Activated effector memory CD4-positive, alpha-beta T cell treated with anti-CD3 and anti-CD28 coated beads, Interleukin-2, amount 50 U/mL, for 16 hours (primary cell): ENCODE data around the gene SYNE2.
"Not testable (repeated sequence)": the region's sequence is repeated elsewhere in the genome, so short reads cannot be mapped to it uniquely, and the experiment has no call there.

ENCODE experiments used
- DNase-seq: peaks from one replicate; pipeline ENCODE4 v3.0.0-alpha.2; 2020

The SYNE2 gene

DNA sequence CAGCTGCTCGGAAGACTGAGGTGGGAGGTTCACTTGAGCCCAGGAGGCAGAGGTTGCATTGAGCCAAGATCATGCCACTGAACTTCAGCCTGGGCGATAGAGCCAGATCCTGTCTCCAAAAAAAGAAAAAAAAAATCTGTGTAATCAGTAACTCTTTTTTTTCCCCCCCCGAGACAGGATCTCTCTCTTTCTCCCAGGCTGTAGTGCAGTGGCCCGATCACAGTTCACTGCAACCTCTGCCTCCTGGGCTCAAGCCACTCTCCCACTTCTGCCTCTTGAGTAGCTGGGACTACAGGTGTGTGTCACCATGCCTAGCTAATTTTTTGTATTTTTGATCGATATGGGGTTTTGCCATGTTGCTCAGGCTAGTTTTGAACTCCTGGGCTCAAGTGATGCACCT, 113.6 kb downstream of the SYNE2 start:
- no peak for DNase-seq

DNA sequence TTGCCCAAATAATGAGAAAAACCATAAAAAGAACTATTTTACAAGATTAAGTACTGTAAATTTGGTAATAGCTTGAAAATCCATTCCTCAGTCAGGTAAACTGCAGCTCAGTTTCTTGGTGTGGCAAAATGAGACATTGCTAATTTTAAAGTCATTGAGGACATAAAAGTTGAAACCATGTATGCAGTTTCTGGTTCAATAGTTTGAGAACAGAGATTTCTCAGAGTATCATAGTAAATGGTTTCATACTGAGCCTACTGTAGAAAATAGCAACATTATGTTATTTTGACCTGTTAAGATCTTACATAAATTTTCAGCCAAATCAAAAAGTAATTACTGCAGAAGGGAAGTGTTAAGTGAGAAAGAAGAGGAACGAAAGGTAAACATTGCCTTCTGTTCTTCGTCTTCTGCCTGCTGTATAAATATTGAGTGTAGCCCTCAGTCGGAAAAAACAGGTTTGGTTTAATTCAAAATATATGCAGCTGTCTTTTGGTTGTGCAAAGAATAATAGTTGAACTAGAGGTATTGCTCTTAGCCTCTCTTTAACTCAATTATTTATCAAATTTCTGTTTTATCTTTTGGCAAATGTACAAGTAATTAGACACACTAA, 119.6 kb downstream of the SYNE2 start:
- DNase-seq, result no peak

DNA sequence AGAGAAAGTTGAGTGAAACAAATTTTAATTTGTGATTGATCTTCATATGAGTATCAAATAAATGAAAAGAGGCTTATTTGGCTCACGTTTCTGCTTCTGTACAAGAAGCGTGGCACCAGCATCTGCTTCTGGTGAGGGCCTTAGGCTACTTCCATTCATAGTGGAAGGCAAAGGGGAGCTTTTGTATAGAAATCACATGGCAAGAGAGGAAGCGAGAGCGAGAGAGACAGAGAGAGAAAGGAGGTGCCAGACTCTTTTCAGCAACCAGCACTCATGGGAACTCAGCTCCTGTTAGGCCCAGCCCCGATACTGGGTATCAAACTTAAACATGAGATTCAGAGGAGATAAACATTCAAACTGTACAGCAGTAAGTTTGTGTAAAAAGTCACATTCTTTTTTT, 121.4 kb downstream of the SYNE2 start:
- DNase-seq, result no peak

DNA sequence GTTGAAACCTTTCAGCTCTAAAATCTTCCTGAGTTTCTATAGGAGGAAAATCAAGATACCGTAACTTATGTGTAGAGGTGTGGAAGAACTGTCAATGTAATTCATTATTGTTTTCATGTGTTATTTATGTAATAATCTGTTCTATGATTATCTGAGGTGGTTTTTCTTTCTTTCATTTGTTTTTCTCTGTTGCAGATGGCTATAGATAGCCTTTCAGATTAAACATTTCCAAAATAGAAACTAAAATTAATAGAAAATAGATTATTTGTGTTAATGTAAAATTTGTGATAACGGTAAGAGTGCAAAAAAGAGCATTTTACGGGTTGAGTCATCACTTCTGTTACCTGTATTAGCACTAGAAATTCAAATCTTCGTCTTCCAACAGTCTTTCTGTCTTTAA, 128.8 kb downstream of the SYNE2 start:
- DNase-seq, result no peak

DNA sequence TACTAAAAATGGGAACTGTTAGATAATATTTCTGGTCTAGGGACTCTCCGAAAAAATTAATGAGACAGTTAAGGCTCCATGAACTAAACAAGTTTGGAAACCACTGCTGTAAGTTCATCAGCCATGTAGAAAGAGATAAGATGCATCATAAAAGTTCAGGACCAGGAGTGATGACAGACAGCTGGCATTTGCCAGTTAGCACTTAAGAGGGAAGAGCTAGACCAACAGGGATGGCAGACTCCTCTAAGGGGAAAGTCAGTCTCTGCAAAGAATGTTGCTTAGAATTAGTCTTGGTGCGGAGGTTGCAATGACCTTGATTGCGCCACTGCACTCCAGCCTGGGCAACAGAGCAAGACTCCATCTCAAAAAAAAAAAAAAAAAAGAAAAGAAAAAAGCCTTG, 129.4 kb downstream of the SYNE2 start:
- no peak for DNase-seq

DNA sequence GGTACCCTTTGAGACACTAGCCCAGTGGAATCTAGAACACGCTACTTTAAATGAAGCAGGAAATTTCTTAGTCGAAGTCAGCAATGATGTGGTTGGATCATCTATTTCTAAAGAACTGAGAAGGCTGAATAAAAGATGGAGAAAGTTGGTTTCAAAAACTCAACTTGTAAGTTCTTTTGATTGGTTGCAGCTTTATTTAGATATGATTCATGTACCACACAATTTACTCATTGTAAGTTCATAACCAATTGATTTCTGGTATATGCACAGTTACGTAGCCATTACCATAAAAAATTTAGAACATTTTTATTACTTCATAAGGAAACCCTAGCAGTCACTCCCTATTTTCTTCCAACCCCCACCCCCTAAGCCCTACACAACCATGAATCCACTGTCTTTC, 129.8 kb downstream of the SYNE2 start:
- no peak for DNase-seq

DNA sequence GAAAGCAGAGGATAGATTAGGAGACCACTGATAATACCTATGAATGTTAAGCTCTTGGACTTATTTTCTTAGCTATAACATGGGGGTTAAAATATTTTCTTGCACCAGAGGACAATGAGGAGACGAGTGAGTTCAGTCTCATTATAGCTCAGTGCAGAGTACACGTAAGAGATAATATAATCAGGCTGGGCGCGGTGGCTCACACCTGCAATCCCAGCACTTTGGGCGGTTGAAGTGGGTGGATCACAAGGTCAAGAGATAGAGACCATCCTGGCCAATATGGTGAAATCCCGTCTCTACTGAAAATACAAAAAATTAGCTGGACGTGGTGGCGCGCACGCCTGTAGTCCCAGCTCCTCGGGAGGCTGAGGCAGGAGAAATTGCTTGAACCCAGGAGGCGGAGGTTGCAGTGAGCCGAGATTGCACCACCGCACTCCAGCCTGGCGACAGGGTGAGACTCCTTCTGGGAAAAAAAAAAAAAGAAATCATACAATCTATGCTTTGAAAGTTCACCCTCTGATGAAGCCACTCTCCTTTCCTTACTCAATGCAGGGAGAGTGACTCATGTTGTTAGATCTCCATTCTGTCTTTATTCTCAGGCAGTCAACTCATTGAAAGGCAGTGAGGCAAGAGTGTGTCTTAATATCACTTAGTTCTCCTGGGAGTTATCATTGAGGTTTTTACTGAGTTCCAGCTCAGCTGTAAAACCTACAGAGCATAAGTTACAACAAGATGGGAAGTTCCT, 134.2 kb downstream of the SYNE2 start:
- DNase-seq, result no peak

DNA sequence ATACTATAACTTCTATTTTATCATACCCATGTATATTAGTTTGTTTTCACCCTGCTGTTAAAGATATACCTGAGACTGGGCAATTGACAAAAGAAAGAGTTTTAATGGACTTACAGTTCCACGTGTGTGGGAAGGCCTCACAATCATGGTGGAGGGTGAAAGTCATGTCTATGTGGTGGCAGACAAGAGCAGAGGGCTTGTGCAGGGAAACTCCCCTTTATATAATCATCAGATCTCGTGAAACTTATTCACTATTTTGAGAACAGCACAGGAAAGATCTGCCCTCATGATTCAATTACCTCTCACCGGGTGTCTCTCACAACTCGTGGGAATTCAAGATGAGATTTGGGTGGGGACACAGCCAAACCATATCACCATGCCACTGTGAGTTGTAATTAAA, 135.8 kb downstream of the SYNE2 start:
- no peak for DNase-seq

DNA sequence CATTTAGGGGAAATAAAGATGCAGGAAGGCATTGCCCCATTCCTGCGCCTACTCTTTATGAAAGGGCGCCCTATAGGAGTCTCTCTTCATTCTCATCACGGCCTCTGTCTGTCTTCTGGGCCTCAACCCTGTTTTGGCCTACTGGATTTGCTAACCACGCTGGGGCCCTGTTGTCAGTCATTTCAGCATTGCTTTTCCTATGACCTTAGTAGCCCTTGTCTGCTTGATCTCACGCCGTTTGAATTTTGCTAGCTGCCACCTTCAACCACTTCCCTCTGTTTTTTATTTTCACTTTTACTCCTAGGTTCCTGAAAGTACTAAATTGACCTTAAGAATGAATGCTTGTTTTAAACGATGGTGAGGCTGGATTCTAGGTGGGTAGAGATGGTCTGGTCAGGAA, 139.0 kb downstream of the SYNE2 start:
- DNase-seq, result no peak

DNA sequence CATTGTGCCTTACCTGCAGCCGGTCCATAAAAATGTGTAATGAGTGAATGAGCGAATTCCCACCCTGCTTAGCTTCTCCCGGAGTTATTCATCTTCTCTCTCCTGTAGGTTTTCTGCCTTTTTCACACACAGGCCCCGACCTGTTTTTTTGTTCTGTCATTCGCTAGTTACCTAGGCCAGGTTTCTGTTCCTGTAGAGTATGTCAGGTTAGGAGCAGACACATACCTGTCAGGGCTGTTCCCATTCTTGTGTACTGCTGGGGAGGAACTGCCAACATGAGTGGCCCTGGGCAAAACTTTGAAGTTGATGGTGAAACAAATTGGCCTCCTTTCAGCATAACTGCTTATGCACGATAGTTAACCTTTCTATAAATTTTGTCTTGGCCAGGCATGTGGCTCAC, 140.1 kb downstream of the SYNE2 start:
- no peak for DNase-seq

DNA sequence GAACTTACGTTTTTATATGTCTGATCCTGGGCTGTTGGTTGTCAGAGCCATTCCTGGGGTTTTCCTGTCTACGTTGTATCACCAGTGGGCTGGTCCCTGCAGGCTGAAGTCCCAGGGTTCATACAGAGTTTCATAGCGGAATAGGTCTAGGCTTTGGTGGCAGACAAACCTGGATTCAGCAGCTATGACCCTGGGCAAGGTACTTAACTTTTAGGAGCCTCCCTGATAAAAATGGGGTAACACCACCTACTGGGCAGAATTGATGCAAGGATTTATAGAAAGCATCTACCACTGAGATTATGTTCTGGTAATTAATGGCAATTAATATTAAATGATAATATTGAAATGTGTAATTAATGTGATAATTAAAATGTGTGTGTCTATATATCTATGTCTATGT, 141.2 kb downstream of the SYNE2 start:
- no peak for DNase-seq

DNA sequence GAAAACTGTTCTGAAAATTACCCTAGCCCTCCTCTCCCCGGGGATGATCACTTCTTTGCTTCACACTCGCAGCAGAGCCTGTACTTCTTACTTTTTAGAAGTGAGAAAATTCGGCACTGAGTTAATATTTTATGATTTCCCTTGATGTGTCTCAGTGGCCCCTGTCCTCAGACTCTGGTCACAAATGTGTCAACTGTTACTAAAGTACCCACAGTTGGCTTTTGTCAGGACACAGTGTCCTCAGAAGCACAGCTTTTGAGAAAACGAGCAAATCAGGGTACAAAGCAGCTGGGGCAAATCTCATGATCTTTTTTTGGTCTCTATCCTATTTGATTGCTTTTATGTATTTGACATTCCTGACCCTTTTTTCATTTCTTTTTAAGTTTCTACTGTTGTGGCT, 142.5 kb downstream of the SYNE2 start:
- DNase-seq, result no peak

DNA sequence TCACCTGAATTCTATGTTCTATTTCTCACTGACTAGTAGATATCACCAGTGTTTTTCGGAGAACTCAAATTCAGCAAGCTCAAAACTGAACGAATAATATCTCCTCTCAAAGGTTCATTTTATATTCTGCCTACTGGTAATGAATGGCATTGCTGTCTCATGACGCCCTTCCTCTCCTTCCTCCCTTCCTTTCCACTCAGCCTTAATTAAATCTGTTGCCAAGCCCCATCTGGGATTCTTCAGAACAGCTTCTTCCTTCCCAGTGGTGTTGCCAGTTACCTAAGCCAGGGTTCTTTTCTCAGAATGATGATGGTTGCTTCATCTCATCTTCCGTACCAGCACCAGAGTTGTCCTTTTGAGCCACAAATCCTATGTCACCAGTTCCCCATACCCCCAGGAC, 143.2 kb downstream of the SYNE2 start:
- DNase-seq, result no peak

DNA sequence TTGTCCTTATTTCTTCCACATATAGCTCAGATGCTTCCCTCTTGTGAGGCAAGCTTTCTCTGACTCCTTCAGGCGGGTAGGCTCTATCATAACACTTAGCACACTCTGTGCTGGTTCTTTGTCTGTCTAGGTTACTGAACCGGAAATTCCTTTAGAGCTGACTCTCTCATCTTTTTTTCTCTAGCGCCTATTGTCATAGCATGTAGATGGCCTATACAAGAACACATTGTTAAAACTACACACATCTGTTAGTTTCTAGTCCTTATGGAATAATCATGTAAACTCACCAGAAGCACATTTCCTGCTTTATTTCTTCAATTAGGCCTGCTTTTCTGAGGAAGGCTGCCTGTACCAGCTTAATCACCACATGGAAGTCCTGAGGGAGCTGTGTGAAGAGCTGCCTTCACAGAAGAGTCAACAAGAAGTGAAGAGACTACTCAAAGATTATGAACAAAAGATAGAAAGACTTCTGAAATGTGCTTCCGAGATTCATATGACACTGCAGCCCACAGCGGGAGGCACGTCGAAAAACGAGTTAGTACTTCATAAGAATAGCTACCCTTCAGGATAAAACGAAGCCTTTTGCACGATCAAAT, 143.9 kb downstream of the SYNE2 start:
- DNase-seq, result no peak

DNA sequence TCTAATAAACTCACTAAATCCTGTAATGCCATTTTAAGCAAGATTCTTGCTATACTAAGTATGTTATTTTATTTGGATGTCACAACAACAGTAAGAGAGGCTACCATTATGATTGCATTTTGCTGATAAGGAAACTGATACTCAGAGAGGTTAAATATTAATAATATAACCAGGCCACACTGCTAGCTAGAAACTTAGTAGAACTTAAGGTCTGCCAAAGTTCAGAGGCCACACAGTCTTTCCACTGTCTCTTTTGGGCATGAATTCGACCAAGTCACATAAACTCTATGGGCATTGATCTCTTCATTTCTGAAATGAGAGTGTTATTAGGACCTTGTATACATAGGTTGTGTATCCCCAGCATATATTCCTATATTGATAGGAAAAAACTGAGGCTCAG, 147.9 kb downstream of the SYNE2 start:
- no peak for DNase-seq

DNA sequence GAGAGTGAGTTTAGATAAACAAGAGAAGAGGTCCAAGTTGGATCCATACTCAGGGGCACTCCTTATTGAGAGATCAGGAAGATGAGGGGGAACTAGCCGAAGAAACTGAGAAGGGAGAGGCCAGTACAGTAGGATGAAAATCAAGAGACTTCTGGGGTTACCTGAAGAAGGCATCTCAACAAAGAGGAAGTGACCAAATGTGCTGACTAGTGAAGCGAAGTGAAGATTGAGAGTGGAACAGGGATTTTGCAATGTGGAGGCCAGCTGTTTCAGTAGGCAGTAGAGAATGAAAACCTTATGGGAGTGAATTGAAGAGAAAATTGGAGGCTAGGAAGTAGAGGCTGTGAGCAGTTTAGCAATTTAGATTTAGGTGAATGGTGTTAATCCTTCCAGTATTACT, 153.0 kb downstream of the SYNE2 start:
- no peak for DNase-seq

DNA sequence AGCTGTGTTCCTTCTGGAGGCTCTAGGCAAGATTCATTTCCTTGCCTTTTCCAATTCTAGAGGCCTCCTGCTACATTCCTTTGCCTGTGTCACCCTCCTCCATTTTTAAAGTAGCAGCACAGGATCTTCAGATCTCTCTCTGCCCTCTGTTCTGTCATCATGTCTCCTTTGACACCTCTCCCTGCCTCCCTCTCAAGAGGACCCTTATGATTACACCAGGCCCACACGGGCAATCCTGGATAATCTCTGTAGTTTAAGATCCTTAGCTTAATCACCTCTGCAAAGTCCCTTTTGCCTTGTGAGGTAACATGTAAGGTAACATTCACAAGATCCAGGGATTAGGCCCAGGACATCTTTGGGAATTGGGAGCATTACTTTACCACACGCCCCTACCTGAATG, 155.2 kb downstream of the SYNE2 start:
- no peak for DNase-seq

DNA sequence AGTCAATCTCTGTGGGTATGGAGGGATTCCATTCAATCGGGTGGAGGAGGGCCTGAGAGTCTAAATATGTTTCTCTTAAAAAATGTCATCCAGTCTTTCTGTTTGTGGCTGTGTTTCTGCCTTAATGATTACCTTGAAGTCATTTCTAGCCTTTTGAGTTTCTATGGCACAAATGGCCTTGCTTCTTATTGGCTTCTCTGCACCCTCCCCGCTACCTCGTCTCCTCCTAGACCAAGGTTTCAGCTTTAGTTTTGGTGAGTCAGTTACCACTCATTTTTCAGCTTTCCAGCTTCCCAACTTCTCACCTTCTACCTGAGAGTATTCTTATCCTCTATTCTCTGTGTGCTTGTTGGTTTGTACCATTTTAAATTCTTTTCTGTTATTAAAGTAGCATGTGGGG, 159.2 kb downstream of the SYNE2 start:
- no peak for DNase-seq

DNA sequence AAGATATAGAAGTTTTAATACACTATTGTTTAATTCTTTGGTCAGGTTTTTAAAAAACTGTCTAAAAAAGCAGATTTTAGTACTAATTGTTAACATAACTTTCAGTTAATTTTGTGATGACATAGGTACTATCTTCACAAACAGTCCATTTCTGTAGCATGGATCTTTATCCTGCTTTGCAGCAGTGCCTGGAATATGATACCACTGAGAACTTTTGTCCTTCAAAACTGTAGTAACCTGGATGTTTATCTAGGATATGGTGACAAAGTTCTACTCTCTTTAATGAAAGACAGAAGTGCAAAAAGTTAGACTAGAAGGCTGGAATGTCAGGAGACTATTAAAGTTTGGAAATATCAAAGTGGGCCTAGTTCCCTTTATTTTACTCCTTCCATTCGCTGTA, 159.9 kb downstream of the SYNE2 start:
- no peak for DNase-seq

DNA sequence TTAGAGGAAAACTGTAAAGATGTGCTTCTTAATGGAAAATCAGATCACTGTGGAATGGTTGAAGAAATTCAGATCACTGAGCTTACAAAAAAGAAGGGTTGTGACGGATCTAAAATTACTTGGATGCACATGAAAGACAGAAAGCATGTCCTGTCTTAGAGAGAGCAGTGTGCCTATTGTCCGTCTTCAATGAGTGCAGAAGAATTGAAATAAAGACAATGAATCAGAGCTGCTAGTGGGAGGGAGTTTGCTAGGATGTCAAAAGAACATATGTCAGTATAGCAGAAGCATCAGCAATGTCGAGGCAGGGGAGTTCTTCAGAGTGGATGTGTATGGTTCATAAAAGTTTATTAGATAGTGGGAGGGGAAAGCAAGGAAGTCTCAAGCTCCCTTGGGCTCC, 172.7 kb downstream of the SYNE2 start:
- no peak for DNase-seq

DNA sequence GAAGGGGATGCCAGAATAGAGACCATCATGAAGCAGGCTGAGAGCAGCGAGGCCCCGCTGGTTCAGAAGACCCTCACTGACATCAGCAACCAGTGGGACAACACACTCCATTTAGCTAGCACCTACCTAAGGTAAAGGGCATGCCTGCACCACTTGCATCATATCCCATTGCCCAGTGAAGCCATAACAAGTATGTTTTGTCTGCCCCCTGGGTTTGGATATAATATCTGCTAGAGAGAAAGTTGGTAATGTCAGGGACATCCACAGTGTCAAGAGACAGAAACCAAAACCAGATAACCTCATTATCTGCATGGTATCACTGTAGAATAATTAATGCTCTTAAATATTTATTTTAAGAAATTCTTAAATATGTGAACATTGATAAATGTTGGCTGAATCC, 173.8 kb downstream of the SYNE2 start:
- no peak for DNase-seq

DNA sequence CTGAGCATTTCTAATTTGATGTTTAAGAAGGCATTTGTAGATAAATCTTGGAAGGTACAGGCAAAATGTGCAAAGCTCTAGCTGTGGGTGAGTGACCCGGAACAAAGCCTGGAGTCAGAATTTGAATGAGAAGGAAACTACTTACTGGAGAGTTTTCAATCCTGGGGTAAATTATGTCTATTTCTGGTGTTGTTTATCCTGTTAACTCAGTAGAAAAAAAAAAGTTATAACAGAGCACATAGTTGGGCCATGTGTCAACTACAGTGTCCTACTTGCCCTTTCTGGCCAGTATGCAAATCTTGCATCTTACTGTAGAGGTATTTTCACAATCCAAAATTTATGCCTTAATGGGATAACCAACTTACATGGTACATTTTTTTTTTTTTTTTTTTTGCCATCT, 182.3 kb downstream of the SYNE2 start:
- DNase-seq, result no peak

DNA sequence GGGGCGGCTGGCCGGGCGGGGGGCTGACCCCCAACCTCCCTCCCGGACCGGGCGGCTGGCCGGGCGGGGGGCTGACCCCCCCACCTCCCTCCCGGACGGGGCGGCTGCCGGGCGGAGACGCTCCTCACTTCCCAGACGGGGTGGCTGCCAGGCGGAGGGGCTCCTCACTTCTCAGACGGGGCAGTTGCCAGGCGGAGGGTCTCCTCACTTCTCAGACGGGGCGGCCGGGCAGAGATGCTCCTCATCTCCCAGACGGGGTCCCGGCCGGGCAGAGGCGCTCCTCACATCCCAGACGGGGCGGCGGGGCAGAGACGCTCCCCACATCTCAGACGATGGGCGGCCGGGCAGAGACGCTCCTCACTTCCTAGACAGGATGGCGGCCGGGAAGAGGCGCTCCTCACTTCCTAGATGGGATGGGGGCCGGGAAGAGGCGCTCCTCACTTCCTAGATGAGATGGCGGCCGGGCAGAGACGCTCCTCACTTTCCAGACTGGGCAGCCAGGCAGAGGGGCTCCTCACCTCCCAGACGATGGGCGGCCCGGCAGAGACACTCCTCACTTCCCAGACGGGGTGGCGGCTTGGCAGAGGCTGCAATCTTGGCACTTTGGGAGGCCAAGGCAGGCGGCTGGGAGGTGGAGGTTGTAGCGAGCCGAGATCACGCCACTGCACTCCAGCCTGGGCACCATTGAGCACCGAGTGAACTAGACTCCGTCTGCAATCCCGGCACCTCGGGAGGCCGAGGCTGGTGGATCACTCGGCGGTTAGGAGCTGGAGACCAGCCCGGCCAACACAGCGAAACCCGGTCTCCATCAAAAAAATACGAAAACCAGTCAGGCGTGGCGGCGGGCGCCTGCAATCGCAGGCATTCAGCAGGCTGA, 185.3 kb downstream of the SYNE2 start:
- not testable (repeated sequence) for DNase-seq
